HCT116 (cell line): ENCODE results near the gene TET2. TPM values are rescaled to one million over a fixed set of nuclear protein-coding genes. Genes with fewer than 3 reads are reported as not detected.

Experiments used
- ATAC-seq: fragments of 200-7000 bp; cut with Tn5 transposase; 2 replicates; pipeline ENCODE4 v1.9.1; 2020; ENCODE audit warnings: mild to moderate bottlenecking, moderate library complexity
- BruUV-seq: library from RNA; stranded (reverse); fragments of 400-500 nt; replicated peaks from 2 replicates; lab custom pipeline; 2021; lab: Mats Ljungman, UMichigan
- CTCF ChIA-PET: fragments of 300-600 bp; sonication (Branson Sonifier 250); formaldehyde crosslinking; loops from one replicate; lab custom pipeline; 2021; ENCODE audit warnings: antibody characterized with exemption; lab: Charles Lee
- POLR2A ChIA-PET: fragments of 300-600, 350-600 bp; sonication (Branson Sonifier 250); formaldehyde crosslinking; loops from one replicate; lab custom pipeline; 2021; ENCODE audit warnings: antibody characterized with exemption; lab: Charles Lee
- RAD21 ChIA-PET, 2 experiments: fragments of 300-600 bp; sonication (Branson Sonifier 250); formaldehyde crosslinking; loops; one replicate each; lab custom pipeline; 2023; ENCODE audit warnings: low total read pairs in 2 of 2; ENCODE audit not compliant: uncharacterized antibody in 2 of 2, unreplicated experiment in 2 of 2, low non-redundant PET in 1 of 2; lab: Charles Lee
- DNase-seq: peaks from one replicate; pipeline ENCODE4 v3.0.0-alpha.2; 2010; ENCODE audit warnings: low read depth, low spot score
- H2AFZ ChIP-seq: fragments of 200-600 bp; shearing (Covaris generic), sonication (generic); 2 replicates; pipeline ENCODE4 v1.6.1; 2017; ENCODE audit warnings: low read depth, mixed run types, mixed read lengths, antibody characterized with exemption, low read length; ENCODE audit not compliant: poor library complexity, severe bottlenecking
- H3K27ac ChIP-seq: 2 replicates; pipeline ENCODE4 v1.5.1; 2012; ENCODE audit warnings: low read depth, low read length
- H3K27me3 ChIP-seq: fragments of 200-600 bp; sonication (generic); 2 replicates; pipeline ENCODE4 v1.6.1; 2016; ENCODE audit warnings: mixed run types, low read length, mixed read lengths; ENCODE audit not compliant: insufficient read depth
- H3K36me3 ChIP-seq, 2 experiments: fragments of 200-500 bp in 1 of 2; fragments of 200-600 bp in 1 of 2; sonication (Bioruptor generic) in 1 of 2; sonication (generic) in 1 of 2; 2 replicates each; pipeline versions ENCODE4 v1.5.1 to v1.6.1; 2014 to 2016; ENCODE audit warnings: low read length in 2 of 2, inconsistent platforms in 1 of 2, mixed read lengths in 1 of 2, mixed run types in 1 of 2; ENCODE audit not compliant: insufficient read depth in 2 of 2, control insufficient read depth in 1 of 2
- H3K4me1 ChIP-seq, 2 experiments: fragments of 200-600 bp in 1 of 2; sonication (generic) in 1 of 2; 2 replicates each; pipeline versions ENCODE4 v1.5.1 to v1.6.1; 2012 to 2017; ENCODE audit warnings: low read length in 2 of 2, inconsistent platforms in 1 of 2, mild to moderate bottlenecking in 1 of 2, mixed read lengths in 1 of 2, mixed run types in 1 of 2, moderate library complexity in 1 of 2; ENCODE audit not compliant: insufficient read depth in 2 of 2, control insufficient read depth in 1 of 2
- H3K4me2 ChIP-seq: fragments of 200-600 bp; sonication (generic); 2 replicates; pipeline ENCODE4 v1.6.1; 2017; ENCODE audit warnings: mixed run types, low read length, mixed read lengths
- H3K4me3 ChIP-seq, 2 experiments: fragments of 200-600 bp in 1 of 2; sonication (generic) in 1 of 2; replicated peaks in 1 of 2; 2 replicates each; pipeline ENCODE4 v1.5.1; 2011 to 2016; ENCODE audit warnings: low read length in 2 of 2, control low read depth in 1 of 2, low read depth in 1 of 2, mild to moderate bottlenecking in 1 of 2, mixed read lengths in 1 of 2, mixed run types in 1 of 2
- H3K79me2 ChIP-seq: fragments of 200-600 bp; sonication (generic); 2 replicates; pipeline ENCODE4 v1.6.1; 2017; ENCODE audit warnings: mild to moderate bottlenecking, mixed run types, low read length, moderate library complexity, mixed read lengths; ENCODE audit not compliant: insufficient read depth
- H3K9ac ChIP-seq: fragments of 200-600 bp; sonication (generic); 2 replicates; pipeline ENCODE4 v1.6.1; 2016; ENCODE audit warnings: low read length, mixed read lengths
- H3K9me2 ChIP-seq: fragments of 200-600 bp; sonication (generic), shearing (Covaris generic); 2 replicates; pipeline ENCODE4 v1.6.1; 2017; ENCODE audit warnings: mixed run types, mild to moderate bottlenecking, moderate library complexity; ENCODE audit not compliant: insufficient read depth
- H3K9me3 ChIP-seq, 2 experiments: fragments of 200-500 bp in 1 of 2; fragments of 200-600 bp in 1 of 2; sonication (Bioruptor generic) in 1 of 2; sonication (generic) in 1 of 2; 2 replicates each; pipeline ENCODE4 v1.6.1; 2014 to 2017; ENCODE audit warnings: low read length in 2 of 2, mixed read lengths in 2 of 2, inconsistent platforms in 1 of 2, low read depth in 1 of 2, mild to moderate bottlenecking in 1 of 2, mixed run types in 1 of 2, moderate library complexity in 1 of 2; ENCODE audit not compliant: control insufficient read depth in 1 of 2, insufficient read depth in 1 of 2
- H4K20me1 ChIP-seq: fragments of 200-600 bp; sonication (generic), shearing (Covaris generic); 2 replicates; pipeline ENCODE4 v1.6.1; 2017; ENCODE audit warnings: mixed run types, mild to moderate bottlenecking, moderate library complexity; ENCODE audit not compliant: insufficient read depth
- CBX3 ChIP-seq: IDR thresholded peaks from 2 replicates; pipeline ENCODE4 v1.6.1; 2012; ENCODE audit warnings: low read depth
- CEBPB ChIP-seq: IDR thresholded peaks from 2 replicates; pipeline ENCODE4 v1.6.1; 2012; ENCODE audit warnings: low read depth
- ELF1 ChIP-seq: IDR thresholded peaks from 2 replicates; pipeline ENCODE4 v1.6.1; 2012; ENCODE audit warnings: low read depth, borderline replicate concordance
- EZH2 ChIP-seq: fragments of 200-600 bp; sonication (generic); IDR thresholded peaks from 2 replicates; pipeline ENCODE4 v1.6.1; 2017; ENCODE audit warnings: antibody characterized with exemption, mixed run types
- EZH2phosphoT487 ChIP-seq: fragments of 200-600 bp; IDR thresholded peaks from 2 replicates; pipeline ENCODE4 v1.6.1; 2018; ENCODE audit warnings: antibody characterized with exemption, borderline replicate concordance
- FOSL1 ChIP-seq: IDR thresholded peaks from 2 replicates; pipeline ENCODE4 v1.6.1; 2012; ENCODE audit warnings: low read depth
- POLR2A ChIP-seq: IDR thresholded peaks from 2 replicates; pipeline ENCODE4 v1.7.0; 2011; ENCODE audit warnings: borderline replicate concordance; ENCODE audit not compliant: insufficient read depth, insufficient read length; ENCODE audit errors: extremely low read depth
- POLR2AphosphoS5 ChIP-seq: IDR thresholded peaks from 2 replicates; pipeline ENCODE4 v1.6.1; 2011; ENCODE audit warnings: mild to moderate bottlenecking, low read depth, low read length, moderate library complexity
- RAD21 ChIP-seq: IDR thresholded peaks from 2 replicates; pipeline ENCODE4 v1.6.1; 2012; ENCODE audit warnings: low read depth, mild to moderate bottlenecking
- SP1 ChIP-seq: IDR thresholded peaks from 2 replicates; pipeline ENCODE4 v1.6.1; 2012; ENCODE audit warnings: low read depth
- SRF ChIP-seq: IDR thresholded peaks from 2 replicates; pipeline ENCODE4 v1.6.1; 2012; ENCODE audit warnings: low read depth
- YY1 ChIP-seq: IDR thresholded peaks from 2 replicates; pipeline ENCODE4 v1.6.1; 2011; ENCODE audit warnings: low read length, low read depth, moderate library complexity, mild to moderate bottlenecking; ENCODE audit not compliant: insufficient replicate concordance; ENCODE audit errors: extremely low read depth
- ZBTB33 ChIP-seq: IDR thresholded peaks from 2 replicates; pipeline ENCODE4 v1.6.1; 2011; ENCODE audit warnings: mild to moderate bottlenecking, low read length, moderate library complexity; ENCODE audit not compliant: insufficient replicate concordance; ENCODE audit errors: extremely low read depth
- ZFX ChIP-seq: fragments of 450-650 bp; IDR thresholded peaks from 2 replicates; pipeline ENCODE4 v1.6.1; 2017
- ZNF274 ChIP-seq: fragments of 200-500 bp; sonication (Bioruptor generic); IDR thresholded peaks from 2 replicates; pipeline ENCODE4 v1.6.1; 2014; ENCODE audit warnings: mild to moderate bottlenecking, low read depth, low read length, inconsistent platforms
- intact Hi-C: fragments of 100-400 bp; cut with micrococcal nuclease; formaldehyde crosslinking; loops from 2 replicates; pipeline ENCODE4 v1.10.0; 2022
- total RNA-seq: library from RNA; stranded (reverse); gene quantifications from one replicate; pipeline ENCODE4 v1.2.1, GENCODE V29; 2021; ENCODE audit not compliant: unreplicated experiment
- TF ChIP-seq, protein P1 (sequence below): IDR thresholded peaks from 2 replicates; pipeline ENCODE4 v1.6.1; 2012
- TF ChIP-seq, protein P2 (sequence below): IDR thresholded peaks from 2 replicates; pipeline ENCODE4 v1.6.1; 2012; ENCODE audit warnings: low read depth

TET2 gene
- total RNA-seq, 1 experiment from 2014 or later: 9.7 TPM

- Histone ChIP-seq H3K4me3 (no peak overlapping the region), H2AFZ (no peak overlapping the region), H3K9ac (no peak overlapping the region), H4K20me1 (no peaks in the 10 kb centered on the region), H3K9me2 (no peaks in the 10 kb centered on the region), H3K9me3 (no peaks in the 10 kb centered on the region), H3K4me2 (no peak overlapping the region), H3K4me1 (no peaks in the 10 kb centered on the region), H3K36me3 (no peaks in the 10 kb centered on the region), H3K27me3 (no peaks in the 10 kb centered on the region), H3K27ac (no peak overlapping the region), H3K79me2 (no peaks in the 10 kb centered on the region)
- no peak for ATAC-seq
- TF ChIP-seq CBX3 (no peak), EZH2 (no peak), ZNF274 (no peak), CEBPB (no peak), SP1 (no peak), SRF (no peak), YY1 (no peak), EZH2phosphoT487 (no peak), POLR2AphosphoS5 (no peak), RAD21 (no peak), FOSL1 (no peak), ZFX (no peak), POLR2A (no peak), ELF1 (no peak), ZBTB33 (no peak)
- TF ChIP-seq, protein P1, sequence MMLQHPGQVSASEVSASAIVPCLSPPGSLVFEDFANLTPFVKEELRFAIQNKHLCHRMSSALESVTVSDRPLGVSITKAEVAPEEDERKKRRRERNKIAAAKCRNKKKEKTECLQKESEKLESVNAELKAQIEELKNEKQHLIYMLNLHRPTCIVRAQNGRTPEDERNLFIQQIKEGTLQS: no peak
- TF ChIP-seq, protein P2, sequence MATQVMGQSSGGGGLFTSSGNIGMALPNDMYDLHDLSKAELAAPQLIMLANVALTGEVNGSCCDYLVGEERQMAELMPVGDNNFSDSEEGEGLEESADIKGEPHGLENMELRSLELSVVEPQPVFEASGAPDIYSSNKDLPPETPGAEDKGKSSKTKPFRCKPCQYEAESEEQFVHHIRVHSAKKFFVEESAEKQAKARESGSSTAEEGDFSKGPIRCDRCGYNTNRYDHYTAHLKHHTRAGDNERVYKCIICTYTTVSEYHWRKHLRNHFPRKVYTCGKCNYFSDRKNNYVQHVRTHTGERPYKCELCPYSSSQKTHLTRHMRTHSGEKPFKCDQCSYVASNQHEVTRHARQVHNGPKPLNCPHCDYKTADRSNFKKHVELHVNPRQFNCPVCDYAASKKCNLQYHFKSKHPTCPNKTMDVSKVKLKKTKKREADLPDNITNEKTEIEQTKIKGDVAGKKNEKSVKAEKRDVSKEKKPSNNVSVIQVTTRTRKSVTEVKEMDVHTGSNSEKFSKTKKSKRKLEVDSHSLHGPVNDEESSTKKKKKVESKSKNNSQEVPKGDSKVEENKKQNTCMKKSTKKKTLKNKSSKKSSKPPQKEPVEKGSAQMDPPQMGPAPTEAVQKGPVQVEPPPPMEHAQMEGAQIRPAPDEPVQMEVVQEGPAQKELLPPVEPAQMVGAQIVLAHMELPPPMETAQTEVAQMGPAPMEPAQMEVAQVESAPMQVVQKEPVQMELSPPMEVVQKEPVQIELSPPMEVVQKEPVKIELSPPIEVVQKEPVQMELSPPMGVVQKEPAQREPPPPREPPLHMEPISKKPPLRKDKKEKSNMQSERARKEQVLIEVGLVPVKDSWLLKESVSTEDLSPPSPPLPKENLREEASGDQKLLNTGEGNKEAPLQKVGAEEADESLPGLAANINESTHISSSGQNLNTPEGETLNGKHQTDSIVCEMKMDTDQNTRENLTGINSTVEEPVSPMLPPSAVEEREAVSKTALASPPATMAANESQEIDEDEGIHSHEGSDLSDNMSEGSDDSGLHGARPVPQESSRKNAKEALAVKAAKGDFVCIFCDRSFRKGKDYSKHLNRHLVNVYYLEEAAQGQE: no peak
- no TSS peak for BruUV-seq
- RAD21 ChIA-PET: no interaction called here
- intact Hi-C loops: no loop called here
- DNase-seq: no peak
- POLR2A ChIA-PET: no interaction called here
- CTCF ChIA-PET: no interaction called here
These were observed 37.7 kb upstream of the TET2 start for GRCh38 chr4:105108971-105109370.
